CD4-positive, alpha-beta T cell treated with Interleukin-17A for 1 hour (primary cell): ENCODE data around the gene ADAM12.
"Not testable (repeated sequence)": the region's sequence is repeated elsewhere in the genome, so short reads cannot be mapped to it uniquely, and the experiment has no call there.

ENCODE experiments used
- DNase-seq: peaks from one replicate; pipeline ENCODE4 v3.0.0-alpha.2; 2020

ADAM12 gene

DNA sequence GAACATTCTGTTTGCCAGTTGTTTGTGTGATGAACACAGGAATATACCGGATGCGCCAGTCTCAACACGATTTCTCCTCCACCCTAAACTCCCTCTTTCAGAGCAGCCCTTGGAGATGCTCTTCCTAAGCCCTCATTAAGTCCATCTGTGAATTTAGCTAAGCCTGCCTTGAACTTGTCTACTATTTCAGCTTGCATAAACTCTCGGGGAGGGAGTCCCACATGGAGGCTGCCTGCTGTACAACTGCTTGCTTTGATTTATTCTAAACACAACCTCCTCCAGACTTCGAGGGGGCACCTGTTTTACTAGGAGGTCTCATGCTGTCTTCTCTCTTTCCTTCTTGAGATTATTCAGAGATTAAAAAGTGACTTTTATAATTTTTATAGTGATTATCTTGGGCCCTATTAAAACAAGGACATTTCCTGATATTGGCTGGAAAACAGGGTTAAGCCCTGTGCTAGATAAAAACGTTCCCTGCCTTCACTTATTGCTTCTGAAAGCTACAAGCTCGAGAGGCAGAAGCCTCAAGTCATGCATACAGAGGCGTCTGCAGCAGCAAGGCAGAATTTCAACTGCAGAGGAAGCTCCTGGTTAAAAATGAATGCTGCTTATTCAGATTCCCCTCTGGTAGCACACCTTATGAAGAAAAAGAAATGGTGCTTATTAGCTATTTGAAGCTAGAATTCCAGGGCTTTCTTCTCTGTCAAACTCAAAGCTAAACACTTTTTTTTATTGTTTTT, 317.6 kb downstream of the ADAM12 start:
- no peak for DNase-seq

DNA sequence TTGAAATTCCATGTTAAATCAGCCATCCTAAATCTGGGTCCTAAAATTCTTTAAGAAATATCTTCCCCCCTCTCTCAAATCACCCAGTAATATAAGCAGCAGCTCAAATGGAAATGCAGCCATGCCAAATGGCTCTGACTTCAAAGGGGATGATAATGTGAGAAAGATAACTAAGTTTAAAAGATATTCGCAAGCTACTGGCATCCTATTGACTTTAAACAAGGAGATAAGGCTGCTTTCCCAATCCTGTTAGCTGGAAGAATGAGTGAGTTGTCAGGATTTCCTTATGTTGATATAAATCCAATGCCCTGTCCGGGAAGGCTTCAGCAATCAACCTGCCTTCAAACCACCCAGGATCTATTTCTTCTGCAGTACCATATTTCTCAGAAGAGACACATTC, 320.0 kb downstream of the ADAM12 start:
- DNase-seq: no peak

DNA sequence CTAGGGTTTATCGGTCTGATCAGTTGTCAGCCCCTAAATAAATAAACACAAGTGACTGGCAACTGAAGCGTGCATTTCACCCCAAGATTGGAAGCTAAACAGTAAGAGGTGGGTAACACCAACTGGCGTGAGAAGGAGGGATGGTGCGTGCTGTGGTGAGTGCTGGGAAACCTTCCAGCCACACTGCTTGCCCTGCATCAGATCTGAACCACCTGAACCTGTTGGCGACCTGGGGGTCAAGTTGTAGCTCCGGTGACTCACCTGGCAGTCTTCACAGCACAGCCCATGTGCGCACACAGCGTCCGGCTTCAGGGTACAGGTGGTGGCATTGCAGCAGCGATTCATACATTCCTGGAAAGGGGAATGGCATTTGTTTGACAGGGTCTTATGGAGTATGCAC, 321.8 kb downstream of the ADAM12 start:
- no peak for DNase-seq

DNA sequence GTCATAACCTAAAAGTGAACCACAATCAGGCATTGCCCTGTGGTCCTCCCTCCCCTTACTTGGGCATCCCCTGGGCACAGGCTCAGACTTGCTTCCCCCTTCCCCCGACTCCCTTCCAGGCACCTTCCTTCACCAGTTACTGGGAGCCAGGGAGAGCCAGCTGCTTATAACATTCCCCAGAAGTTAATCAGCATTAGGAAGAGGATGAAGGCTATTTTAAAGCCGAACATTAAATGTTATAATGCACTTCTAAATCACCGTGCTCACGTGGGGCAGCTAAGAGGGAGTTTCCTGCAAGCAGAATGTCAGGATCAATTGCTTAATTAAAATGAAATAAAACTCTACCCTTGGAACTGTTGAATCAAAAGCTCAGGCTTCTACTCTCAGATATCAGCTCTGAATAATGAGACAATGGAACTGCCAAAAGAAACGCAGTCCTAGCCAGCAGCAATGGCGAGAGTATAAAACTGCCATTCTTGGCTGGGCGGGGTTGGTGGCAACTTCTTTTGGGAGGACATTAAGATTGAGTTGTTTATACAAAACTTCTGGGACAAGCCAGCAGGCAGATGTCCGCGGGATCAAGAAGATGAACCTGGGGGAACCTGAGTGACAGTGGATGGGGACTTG, 322.4 kb downstream of the ADAM12 start:
- DNase-seq: no peak

DNA sequence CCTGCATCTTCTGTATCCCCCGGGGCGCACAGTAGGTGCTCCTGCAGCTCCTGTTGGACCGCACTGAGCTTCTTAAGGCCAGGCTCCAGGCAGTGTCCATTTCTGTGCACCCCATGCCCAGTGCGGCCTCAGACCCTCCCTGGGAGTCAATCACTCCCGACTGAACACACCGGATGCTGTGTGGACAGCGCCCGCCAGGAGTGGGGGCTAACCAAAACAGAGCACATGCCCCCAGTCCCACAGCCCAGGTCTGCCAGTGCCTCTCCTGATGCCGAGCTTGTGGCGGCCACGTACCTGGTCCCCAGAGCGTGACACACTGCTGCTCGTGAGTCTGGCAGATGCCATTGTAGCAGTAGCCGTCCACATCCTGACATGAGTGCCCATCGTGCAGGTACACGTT, 323.8 kb downstream of the ADAM12 start:
- no peak for DNase-seq

DNA sequence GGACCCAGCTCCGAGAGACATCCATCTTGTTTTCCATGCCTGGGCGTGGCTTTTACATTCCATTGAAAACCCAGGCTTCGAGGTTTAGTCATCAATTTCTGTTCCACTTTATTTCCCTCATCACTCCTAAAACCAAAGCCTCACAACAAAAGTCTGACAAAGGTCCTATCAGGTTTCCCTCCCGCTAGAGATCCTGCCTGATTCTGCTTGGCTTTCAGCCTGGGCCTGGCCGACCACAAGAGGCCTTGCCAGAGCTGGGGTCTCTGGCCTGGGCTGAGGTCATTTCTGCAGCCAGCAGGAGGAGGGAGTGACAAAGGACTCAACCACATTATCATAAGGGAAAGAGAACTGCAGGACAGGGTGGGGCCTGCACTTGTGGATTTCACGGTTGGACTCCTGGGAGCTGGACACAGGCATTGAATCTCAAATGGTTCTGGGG, 324.9 kb downstream of the ADAM12 start:
- DNase-seq: no peak

DNA sequence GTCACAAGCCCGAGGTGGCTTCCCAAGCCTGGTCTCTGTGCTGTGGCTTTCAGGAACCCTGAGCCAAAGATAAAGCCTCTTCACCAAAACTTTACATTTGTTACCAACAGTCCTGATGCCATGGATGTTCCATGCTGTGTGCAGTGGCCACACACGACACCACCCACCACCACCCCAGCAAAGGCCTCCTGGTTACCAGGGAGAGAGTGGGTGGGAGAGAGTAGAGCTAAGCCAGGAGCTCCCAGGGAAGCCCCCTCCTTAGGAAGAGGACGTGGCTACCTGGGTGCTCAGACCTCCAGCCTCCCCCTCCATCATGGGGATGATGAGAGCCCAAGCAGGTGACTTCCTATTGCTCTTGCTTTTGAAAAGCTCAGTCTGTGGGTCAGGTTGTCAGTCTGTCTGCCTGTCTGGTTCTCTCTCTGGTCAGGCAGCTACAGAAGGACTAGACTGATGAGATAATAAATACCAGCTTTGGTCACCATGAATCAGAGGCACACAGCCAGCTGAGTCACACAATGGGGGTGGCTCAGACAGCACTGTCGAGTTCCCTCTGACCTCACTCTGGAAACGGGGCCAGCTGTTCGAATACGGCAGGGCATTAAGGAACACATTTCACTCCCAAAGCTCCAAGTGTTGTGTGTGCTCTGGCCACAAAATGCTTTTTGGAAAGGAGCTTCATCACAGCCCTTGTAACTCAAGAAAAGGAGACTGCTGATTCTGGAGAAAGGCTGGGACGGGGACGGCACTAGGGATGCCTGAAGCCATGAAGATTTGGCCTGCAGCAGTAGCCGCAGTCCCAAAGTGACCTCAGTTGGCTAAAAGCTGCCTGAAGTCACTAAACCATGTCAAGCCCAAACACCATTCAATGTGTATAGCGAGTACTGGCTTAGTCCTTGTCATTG, 325.9 kb downstream of the ADAM12 start:
- no peak for DNase-seq

DNA sequence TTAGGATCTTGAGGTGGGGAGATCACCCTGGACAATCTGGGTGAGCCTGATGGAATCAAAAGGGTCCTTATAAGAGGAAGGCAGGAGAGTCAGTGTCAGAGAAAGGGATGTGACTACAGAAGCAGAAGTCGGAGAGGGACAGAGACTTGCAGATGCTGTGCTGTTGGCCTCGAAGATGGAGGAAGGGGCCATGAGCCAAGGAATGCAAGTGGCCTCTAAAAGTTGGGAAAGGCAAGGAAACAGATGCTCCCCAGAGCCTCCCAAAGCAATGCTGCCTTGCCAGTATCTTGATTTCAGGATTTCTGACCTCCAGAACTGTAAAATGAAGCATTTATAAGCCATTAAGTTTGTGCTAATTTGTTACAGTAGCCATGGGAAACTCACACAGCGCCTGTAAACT, 326.8 kb downstream of the ADAM12 start:
- DNase-seq: no peak

DNA sequence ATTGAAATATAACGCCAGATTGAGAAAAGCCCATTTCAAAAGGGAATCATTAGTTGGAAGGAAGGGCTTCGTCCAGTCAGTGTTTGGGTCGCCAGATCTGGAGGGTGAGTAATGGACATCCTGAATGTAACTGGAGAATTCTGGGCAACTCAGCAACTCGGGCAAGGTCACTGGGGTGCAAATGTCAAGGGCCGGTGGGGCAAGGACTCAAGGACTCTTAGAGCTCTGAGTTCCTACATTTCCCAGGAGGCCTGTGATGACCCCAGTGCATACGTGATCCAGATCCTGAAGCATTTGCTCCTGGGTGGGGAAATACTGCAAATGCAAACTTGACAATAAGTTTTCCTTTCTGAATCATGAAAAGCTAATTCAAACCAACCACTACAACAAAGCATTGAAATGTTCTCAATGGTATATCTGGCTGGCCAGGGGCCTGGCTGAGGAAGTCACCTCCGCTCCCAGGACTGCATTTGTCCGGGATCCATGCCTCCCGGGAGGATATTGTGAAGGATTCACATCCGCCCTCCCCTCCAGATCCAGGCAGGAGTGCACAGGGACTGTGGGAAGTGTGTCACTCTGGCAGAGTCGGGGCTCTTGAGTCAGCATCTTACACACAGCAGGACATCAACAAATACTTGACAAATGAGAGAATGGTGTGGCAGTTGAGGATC, 327.9 kb downstream of the ADAM12 start:
- DNase-seq: no peak

DNA sequence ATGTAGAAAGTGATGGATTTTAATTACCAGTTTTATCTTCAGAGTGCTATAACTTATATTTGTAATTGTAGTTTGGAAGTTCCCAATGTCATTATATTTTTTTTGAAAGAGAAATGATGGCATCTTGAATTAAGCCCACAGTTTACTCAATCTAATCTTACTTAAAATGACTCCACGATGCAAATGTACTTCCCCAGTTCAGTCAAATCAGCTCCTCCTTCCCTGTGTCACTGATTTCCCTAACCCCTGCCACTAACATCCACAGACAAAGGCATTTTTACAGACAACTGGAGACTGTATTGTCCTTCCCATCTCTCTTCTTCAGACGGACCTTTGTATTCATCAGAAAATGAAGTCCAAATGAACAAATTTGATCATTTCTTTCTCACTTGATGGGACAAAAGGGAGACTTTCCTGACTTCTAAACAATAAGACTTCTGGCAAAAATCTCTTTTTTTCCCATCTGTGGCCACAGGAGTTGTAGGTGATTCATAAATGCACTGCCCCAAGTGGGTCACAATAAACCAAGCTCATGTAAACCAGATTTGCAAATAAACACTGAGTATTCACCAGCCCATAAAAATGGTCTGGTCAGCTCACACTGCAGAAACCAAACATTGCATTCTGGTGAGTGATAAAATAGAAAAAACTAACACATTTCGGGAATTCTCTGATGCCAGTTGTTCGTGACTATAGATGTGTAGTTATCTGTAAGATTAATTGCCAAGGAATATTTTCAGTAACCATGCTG, 329.0 kb downstream of the ADAM12 start:
- DNase-seq: no peak

DNA sequence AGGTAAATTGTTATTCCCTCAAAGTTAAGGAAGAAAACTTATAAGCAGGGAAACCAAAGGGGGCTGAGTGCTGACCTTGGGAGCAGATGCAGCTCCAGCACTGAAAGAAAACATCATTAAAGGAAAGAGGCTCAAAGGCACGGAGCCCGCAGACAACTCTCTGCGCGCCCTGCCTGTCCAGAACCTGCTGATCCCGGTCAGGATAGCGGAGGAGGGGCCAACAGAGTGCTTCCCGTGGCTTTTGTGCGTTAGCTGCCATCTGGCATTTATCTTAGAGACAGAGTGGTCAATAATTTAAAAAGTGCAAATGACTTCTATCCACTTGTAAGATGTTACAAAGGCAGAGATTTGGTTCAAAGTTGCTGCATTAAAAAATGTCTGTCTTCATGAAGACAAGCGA, 329.8 kb downstream of the ADAM12 start:
- no peak for DNase-seq

DNA sequence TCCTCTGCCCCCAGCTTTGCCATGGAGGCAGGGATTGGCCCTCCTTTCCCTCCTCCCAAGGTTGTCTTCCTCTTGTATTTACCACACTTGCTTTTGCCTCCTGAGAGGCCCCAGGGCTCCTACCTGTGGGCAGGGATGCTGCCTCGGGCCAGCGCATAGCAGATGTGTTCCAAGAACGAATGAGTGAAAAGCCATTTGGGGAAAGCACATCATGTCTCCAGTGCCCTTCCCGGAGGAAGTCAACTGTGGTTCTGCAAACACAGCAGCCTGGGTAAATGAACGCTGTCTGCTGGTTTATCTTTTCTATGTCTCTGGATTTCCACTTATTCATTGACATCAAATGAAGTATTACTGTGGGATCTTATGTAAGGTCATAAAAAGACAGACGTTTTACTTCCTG, 330.2 kb downstream of the ADAM12 start:
- no peak for DNase-seq

DNA sequence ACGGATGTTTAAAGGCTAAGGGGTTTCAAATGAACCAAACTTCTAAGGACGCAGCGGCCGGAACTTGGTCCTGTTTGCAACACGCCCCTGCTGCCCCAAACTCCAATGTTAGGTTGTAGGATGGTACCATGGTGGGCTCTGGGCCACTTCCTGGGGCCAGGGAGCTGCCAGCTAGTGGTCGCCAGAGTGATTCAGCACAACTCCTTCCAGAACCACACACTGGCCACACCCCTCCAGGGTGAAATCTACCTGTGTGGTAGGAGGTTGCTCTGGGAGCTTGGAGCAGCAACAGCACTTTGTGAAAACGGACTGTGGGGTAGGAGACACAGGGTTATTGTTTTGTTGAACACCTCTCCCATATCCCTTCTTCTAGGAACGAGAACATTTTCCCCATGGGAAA, 330.8 kb downstream of the ADAM12 start:
- DNase-seq: no peak

DNA sequence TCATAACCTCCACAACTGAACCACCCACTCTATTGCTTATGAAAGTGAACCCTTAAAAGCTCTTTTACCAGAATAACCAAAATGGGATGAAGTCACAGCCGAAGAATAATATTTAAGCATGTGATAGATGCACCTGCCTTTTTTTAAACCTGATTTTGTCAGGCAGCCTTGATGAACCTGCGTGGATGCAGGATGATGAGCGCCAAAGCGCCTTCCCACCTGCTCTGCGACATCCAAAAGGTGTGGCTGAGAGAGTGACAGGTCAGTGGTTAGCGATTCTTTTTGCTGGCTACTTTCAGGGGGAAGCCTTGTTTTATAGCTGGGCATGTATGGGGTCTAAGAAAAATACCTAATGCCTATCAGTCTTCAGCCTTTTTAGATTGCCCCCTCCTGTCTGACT, 334.1 kb downstream of the ADAM12 start:
- no peak for DNase-seq

DNA sequence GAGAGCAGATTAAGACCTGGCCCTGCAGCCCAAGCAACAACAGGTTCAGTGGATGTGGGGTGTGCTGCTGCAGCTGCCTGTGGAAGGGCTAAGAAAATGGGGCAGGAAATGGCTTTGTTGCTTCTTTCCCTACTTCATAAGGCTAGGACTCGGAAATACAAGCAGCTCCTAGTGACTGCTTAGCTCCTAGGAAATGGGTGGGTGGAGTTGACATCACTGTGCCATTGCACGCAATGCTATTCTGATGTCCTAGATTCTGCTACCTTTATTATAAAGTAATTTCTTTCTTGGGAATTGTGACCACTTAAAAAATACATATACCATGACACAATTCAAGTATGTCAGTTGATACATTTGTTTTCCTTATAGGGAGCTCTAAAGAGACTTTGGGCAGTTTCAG, 336.1 kb downstream of the ADAM12 start:
- DNase-seq: no peak

DNA sequence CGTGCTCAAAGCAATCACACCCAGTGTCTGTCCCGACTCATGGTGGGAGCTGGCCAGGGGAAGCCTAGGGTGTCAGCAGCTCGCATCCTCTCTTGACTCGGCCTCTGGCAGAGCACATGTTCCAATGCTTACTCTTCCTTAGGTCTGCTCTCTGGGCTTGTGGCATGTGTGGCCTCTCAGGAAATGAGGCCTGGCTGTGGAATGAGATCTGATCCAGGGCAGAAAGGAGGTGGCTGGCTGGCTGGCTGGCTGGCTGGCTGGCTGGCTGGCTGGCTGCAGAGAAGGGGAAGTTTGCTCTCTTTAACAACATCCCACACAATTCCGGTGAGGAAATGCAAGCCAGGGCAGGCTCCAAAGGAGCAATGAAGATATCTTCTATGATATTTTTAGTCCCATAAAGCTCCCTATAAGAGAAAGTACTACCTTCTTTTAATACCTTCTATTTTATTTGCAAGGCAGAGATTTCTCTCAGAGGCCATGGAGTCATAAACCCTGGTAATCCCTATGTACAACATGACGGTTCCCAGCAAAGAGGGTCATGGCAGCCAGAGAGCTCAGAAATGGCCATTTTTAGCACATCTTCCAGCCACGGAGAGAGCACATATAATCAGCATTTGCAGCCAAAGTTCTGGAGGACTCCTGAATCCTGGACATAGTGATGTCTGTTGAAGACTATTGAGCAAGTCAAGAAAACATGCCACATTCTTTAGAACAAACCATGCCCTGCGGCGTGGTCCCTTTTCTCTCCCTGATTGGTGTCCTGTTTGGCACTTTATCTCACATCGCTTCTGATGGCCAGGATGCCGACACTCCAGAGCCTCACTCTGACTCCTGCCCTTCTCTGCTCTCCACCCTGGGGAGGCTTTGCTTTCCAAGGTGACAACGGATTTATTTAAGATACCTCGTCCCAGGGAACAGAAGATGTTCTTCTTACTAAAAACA, 338.2 kb downstream of the ADAM12 start:
- no peak for DNase-seq

DNA sequence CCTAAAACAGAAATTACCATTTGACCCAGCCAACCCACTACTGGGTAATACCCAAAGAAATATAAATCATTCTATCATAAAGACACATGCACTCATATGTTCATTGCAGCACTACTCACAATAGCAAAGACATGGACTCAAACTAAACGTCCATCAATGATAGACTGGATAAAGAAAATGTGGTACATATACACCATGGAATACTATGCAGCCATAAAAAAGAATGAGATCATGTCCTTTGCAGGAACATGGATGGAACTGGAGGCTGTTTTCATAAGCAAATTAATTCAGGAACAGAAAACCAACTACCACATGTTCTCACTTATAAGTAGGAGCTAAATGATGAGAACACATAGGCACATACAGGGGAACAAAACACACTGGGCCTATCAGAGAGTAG, 340.5 kb downstream of the ADAM12 start:
- DNase-seq: not testable (repeated sequence)

DNA sequence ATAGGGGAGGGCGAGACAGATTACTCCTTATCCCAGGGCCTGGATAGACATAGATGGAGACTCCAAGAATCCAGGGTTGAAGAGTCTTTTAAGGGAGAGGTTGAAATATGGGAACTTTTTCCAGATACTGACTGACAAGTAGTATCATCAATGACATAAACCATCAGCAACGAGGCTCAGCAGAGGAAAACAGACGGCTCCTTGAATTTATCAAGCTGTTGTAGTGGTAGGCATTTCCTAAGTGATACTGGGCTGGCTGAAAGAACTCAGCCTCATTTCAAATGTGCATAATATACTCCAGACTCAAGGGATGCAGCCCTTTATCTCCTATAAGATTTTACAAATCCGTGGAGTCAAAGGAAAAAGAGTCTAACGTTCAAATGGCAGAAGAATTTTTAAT, 341.4 kb downstream of the ADAM12 start:
- no peak for DNase-seq

DNA sequence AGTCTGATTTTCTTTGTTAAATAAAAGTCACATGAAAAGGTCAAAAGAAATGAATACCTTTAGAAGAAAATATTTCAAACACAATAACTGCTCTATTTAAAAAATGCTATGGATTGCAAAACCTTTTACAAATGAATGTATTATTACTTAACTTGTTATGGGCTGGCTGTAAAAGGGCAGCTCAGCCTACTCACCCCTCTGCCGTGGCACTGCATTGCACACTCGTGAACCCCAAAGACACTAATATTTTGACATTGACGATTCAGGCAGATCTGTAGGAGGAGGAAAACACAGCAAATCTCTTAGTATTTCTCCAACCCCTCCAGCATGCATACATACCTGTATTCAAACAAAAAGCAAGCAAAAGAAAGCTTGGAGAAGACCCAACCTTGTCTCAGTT, 342.4 kb downstream of the ADAM12 start:
- no peak for DNase-seq

DNA sequence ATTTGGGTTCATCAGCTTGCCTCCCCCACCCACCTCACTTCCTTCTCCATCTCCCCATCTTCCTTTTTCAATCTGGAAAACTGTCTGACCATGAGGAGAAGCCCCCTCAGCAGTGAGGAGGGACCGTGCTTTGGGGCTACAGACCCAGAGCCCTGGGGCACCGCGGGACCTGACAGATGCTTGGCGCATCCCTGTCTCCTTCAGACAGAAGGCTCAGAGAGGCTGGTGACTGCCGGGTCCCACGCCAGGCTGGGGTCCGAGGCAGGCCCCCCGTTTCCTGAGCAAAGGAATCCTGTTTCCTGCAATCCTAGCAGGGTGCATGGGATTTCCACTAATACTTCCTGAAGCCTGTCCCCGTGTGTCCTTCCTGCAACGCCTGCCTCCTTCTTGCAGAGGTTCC, 344.9 kb downstream of the ADAM12 start:
- no peak for DNase-seq

DNA sequence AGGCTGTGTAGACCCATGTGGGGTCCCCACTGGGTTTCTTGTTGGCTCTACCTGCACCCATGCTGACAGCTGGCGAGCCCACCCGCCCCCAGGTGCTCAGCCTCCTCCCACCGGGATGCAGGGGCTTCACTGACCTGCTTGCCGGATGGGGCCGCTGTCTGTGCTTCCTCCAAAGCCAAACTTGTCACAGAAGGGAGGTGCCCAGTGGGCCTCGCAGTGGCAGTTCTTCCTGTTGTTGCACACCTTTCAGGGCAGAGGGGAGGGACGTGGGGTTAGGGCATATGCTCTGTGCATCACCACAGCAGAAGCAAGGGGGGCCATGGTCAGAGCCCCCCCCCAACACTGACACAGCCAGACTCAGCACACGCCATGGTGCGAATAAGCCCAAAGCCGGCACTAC, 345.4 kb downstream of the ADAM12 start:
- DNase-seq: peak; percentile 12
